ENCODE results near the gene PCNT. TPM values are rescaled to one million over a fixed set of nuclear protein-coding genes. Genes with fewer than 3 reads are reported as not detected.

Gene PCNT
- total RNA-seq, 2 donors from 2014 or later: 17.6 to 28.8 TPM

DNA sequence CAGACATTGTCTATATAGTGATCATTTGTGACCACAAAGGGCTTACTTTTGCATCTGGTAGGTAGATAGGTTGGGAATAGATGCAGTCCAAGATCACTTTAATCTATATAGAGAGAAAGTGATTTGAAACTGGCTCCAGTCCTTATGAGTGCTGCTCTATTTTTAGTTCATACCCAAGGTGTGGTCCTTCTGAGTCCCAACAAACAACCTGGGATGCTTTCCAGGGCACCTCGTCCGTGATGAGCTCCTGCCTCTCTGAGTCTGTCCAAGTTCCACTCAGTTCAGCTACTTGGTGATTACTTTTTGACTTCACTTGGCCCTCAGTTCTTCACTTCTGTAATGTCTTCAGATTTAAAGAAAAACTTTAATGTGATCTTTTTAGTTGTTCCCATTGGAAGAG lies 155.0 kb downstream of the PCNT start:
- DNase-seq: no peak
- no peak for ATAC-seq
- intact Hi-C loops (cut with DNase I, micrococcal nuclease): no loop called here

- ATAC-seq (no peak), DNase-seq (no peak)
- intact Hi-C loops (cut with DNase I, micrococcal nuclease): no loop called here
Measured at GRCh38 chr21:46480466-46480865, 156.5 kb downstream of the PCNT start.

DNA sequence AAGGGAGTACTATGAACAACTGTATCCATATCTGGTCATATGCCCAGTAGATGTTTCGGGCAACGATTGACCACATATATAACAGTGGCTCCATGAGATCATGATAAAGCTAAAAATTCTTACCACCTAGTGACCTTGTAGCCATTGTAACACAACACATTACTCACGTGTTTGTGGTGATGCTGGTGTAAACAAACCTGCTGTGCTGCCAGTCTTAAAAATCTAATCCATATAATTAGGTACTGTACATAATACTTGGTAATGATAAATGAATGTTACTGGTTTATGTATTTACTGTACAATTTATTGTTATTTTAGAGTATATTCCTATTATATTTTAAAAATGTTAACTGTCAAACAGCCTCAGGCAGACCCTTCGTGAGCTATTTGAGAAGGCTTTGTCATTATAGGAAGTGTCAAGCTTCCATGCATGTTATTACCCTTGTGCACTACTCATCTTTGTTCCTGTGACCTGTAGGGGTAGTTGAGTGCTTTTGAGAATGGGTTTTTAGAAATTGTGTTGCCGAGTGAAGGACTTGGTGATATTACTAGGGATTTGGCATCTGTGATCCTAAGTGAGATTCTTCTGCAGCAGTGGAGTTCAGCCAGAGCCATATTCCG lies 158.4 kb downstream of the PCNT start:
- ATAC-seq (no peak), DNase-seq (no peak)
- intact Hi-C loops (cut with DNase I, micrococcal nuclease): no loop called here

DNA sequence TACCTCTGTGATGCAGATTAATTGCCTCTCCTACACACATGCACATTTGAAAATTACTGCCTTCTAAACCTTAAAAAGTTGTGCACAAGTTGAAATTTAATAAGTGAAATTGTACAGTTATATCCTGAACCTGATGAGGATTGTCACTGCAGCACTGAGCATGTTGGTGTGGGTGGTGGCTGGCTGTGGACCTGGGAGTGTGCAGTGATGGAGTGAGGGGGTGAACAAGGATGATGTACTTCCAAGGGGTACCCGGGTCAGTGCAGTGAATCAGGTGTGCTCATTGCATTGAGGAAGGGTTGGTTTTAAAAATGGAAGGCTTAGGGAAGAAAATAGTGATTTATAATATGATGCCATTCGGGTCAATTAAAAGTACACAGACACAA lies 158.9 kb downstream of the PCNT start:
- DNase-seq: no peak
- no peak for ATAC-seq
- intact Hi-C loops (cut with DNase I, micrococcal nuclease): no loop called here

GRCh38 chr21:46483300-46484295 lies 159.6 kb downstream of the PCNT start:
- DNase-seq: no peak
- intact Hi-C loops (cut with DNase I, micrococcal nuclease): no loop called here
- peak; percentile 87 for ATAC-seq

- intact Hi-C loops (cut with DNase I, micrococcal nuclease): no loop called here
- DNase-seq: no peak
- no peak for ATAC-seq
Measured at GRCh38 chr21:46486481-46487126, 162.6 kb downstream of the PCNT start.

DNA sequence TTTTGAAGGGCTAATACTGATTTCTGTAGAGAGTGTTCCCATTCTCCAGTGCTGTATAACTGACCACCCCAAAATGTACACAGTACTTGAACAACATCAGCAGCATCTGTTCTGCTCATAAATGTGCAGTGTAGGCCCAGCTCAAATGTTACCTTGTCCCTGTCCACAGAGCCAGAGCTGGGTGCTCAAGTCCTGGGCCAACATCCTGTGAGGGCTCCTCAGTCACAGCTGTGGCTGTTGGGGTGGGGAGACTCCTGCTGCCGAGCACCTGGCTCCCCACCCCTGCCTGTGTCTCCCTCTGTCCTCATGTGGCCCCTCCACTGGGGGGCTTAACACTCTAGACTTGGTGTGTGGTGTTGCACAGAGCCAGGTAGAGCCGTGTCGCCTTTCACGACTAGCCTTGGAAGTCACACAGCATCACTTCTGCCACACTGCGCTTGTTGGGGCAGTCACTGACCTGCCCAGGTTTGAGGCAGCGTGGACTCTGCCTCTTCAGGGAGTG lies 165.3 kb downstream of the PCNT start:
- no peak for DNase-seq
- no peak for ATAC-seq
- intact Hi-C loops (cut with DNase I, micrococcal nuclease): no loop called here

- intact Hi-C loops (cut with DNase I, micrococcal nuclease): no loop called here
- ATAC-seq (no peak), DNase-seq (no peak)
Measured at GRCh38 chr21:46489800-46490199, 165.8 kb downstream of the PCNT start.

DNA sequence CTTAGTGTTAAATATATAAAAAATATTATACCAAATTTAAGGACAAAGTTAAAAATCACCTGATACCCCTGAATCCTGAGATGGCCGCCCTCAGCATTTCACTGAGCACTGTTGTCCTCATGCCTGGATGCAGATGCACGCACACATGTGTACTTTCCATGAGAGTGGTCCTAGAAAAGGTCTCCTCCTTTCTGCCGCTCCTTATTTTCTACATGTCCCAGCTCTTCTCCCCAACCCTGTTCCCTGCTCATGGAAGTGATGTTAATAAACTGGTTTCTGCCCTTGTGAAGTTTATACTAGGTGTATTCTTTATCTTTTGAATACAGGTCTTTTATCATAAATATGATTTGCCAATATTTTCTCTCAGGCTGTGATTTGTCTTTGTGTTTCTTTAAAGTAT lies 167.6 kb downstream of the PCNT start:
- ATAC-seq (no peak), DNase-seq (no peak)
- intact Hi-C loops (cut with DNase I, micrococcal nuclease): no loop called here

GRCh38 chr21:46492851-46493250 lies 168.9 kb downstream of the PCNT start:
- ATAC-seq (no peak), DNase-seq (no peak)
- intact Hi-C loops (cut with DNase I, micrococcal nuclease): no loop called here

- DNase-seq: no peak
- no peak for ATAC-seq
- intact Hi-C loops (cut with DNase I, micrococcal nuclease): no loop called here
Measured at GRCh38 chr21:46493828-46494227, 169.9 kb downstream of the PCNT start.

Other genes with a start within 250 kb of the PCNT start
- 100 to 1,000 TPM in 1 of 2 donors, 10 to 100 TPM in 1; 65.5 to 193 TPM for gene COL6A2, start 226.0 kb upstream of the PCNT start, total RNA-seq
- under 1 TPM; 0.22 to 0.52 TPM for gene FTCD, start 168.6 kb upstream of the PCNT start, total RNA-seq
- gene SPATC1L, start 139.7 kb upstream of the PCNT start, total RNA-seq: 1 to 10 TPM; 5.9 to 8.0 TPM
- gene LSS, start 95.4 kb upstream of the PCNT start, total RNA-seq: 100 to 1,000 TPM in 1 of 2 donors, 10 to 100 TPM in 1; 65.6 to 140 TPM
- gene MCM3AP, start 38.5 kb upstream of the PCNT start, total RNA-seq: 10 to 100 TPM; 90.6 to 94.3 TPM
- gene YBEY, start 37.8 kb upstream of the PCNT start, total RNA-seq: 10 to 100 TPM; 19.6 to 25.7 TPM
- 1 to 10 TPM; 4.6 to 9.8 TPM for gene C21orf58, start 286 bp upstream of the PCNT start, total RNA-seq
- gene DIP2A, start 134.7 kb downstream of the PCNT start, total RNA-seq: 10 to 100 TPM; 46.3 to 48.3 TPM

Data from left colon (tissue), 2 donors.